Gastrocnemius medialis (tissue), 4 donors: ENCODE results near the gene NR2C1.

ENCODE experiments used
- POLR2A ChIP-seq, 2 donors: fragments of 450-650 bp; IDR thresholded peaks; one replicate each; pipeline ENCODE4 v1.6.1; 2017; ENCODE audit warnings: antibody characterized with exemption in 2 of 2, mild to moderate bottlenecking in 2 of 2, moderate library complexity in 2 of 2
- TF ChIP-seq, protein P1 (sequence below), 5 experiments: fragments of 450-650 bp in 3 of 5; fragments of 200-600 bp in 2 of 5; sonication (generic) in 2 of 5; IDR thresholded peaks in 4 of 5; conservative IDR thresholded peaks in 1 of 5; 1 replicate in 4 of 5; 2 replicates in 1 of 5; pipeline ENCODE4 v1.5.1; 2016 to 2019; ENCODE audit warnings: antibody characterized with exemption in 5 of 5, mild to moderate bottlenecking in 3 of 5, moderate library complexity in 3 of 5

- TF ChIP-seq, protein P1, sequence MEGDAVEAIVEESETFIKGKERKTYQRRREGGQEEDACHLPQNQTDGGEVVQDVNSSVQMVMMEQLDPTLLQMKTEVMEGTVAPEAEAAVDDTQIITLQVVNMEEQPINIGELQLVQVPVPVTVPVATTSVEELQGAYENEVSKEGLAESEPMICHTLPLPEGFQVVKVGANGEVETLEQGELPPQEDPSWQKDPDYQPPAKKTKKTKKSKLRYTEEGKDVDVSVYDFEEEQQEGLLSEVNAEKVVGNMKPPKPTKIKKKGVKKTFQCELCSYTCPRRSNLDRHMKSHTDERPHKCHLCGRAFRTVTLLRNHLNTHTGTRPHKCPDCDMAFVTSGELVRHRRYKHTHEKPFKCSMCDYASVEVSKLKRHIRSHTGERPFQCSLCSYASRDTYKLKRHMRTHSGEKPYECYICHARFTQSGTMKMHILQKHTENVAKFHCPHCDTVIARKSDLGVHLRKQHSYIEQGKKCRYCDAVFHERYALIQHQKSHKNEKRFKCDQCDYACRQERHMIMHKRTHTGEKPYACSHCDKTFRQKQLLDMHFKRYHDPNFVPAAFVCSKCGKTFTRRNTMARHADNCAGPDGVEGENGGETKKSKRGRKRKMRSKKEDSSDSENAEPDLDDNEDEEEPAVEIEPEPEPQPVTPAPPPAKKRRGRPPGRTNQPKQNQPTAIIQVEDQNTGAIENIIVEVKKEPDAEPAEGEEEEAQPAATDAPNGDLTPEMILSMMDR (IDR thresholded peaks at IDR 0.05 in 4 of 5, conservative IDR thresholded peaks at IDR 0.05 in 1 of 5) = no peak
- TF ChIP-seq POLR2A (IDR thresholded peaks at IDR 0.05) = no peak
Measured at GRCh38 chr12:95083938-95084337, 10.5 kb upstream of the NR2C1 start.
